GM20000 (cell line): ENCODE measurements around the gene DNAJC22.

Source experiments
- DNase-seq: peaks from one replicate; pipeline ENCODE4 v3.0.0; 2012; ENCODE audit warnings: low spot score
- TF ChIP-seq, protein P1 (sequence below): IDR thresholded peaks from 2 replicates; pipeline ENCODE4 v1.5.1; 2012; ENCODE audit warnings: mild to moderate bottlenecking, control low read depth; ENCODE audit errors: extremely low read depth, missing control alignments

DNAJC22 gene

DNA sequence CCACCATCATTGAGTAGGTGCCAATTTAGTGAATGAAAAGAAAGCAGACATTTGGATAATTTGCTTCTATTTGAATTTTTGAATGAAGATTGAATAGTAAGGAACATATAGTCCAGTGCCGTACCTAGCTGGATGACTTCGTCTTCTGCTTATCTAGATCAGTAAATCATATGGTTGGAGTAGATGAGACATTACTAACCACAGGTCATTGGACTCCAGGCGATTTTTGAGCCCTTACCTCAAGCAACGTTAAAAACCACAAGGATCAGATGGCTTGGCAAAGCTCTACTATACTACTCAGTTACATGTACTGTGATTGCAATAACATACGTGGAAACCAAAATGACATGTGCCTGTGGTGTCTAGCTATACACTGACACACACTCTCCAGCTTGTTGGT lies 18.9 kb downstream of the DNAJC22 start:
- DNase-seq: no peak

GRCh38 chr12:49366096-49366651 lies 19.5 kb downstream of the DNAJC22 start:
- TF ChIP-seq, protein P1, sequence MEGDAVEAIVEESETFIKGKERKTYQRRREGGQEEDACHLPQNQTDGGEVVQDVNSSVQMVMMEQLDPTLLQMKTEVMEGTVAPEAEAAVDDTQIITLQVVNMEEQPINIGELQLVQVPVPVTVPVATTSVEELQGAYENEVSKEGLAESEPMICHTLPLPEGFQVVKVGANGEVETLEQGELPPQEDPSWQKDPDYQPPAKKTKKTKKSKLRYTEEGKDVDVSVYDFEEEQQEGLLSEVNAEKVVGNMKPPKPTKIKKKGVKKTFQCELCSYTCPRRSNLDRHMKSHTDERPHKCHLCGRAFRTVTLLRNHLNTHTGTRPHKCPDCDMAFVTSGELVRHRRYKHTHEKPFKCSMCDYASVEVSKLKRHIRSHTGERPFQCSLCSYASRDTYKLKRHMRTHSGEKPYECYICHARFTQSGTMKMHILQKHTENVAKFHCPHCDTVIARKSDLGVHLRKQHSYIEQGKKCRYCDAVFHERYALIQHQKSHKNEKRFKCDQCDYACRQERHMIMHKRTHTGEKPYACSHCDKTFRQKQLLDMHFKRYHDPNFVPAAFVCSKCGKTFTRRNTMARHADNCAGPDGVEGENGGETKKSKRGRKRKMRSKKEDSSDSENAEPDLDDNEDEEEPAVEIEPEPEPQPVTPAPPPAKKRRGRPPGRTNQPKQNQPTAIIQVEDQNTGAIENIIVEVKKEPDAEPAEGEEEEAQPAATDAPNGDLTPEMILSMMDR: no peak
- no peak for DNase-seq

More for the DNA sequence above, 18.9 kb downstream of the DNAJC22 start:
- TF ChIP-seq, protein P1: no peak

GRCh38 chr12:49366652-49367380 lies 20.1 kb downstream of the DNAJC22 start:
- TF ChIP-seq, protein P1: no peak
- DNase-seq: peak; percentile 96

GRCh38 chr12:49367381-49368239 lies 20.9 kb downstream of the DNAJC22 start, which contains the start of gene SPATS2:
SPATS2 (plus strand) TSS chr12:49367462; CDS start chr12:49461013, 93,551 bp downstream.
- TF ChIP-seq, protein P1: no peak
- DNase-seq: no peak

DNA sequence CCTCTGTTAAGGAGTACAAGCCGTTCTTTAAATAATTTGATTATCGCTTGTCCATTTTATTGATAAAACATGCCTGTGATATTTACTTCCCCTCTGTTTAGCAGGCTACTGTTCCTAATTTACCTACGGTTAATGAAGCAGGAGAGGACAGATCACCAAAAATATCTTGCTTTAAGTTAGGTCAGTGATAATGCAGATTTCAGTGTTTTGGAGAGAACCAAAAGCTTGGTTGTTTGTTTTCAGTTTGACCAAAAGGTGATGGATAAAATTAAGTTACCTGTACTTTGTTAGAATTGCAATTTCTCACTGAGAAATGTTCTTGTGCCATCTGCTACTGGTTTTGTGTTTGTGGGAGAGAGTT lies 21.5 kb downstream of the DNAJC22 start:
- TF ChIP-seq, protein P1: no peak
- DNase-seq: peak; percentile 14

- TF ChIP-seq, protein P1: peak; percentile 54
- peak; percentile 72 for DNase-seq
Measured at GRCh38 chr12:49369411-49370145, 22.9 kb downstream of the DNAJC22 start.

- no peak for DNase-seq
- TF ChIP-seq, protein P1: no peak
Measured at GRCh38 chr12:49370539-49370938, 23.9 kb downstream of the DNAJC22 start.
